KMS-11 (cell line): ENCODE data around the gene ZNF536.

ENCODE experiments used
- H2AFZ ChIP-seq: fragments of 200-600 bp; sonication (generic); 2 replicates; pipeline ENCODE4 v1.6.1; 2016; ENCODE audit warnings: antibody characterized with exemption, mixed run types, low read depth
- H3K27ac ChIP-seq: fragments of 200-600 bp; sonication (generic); 2 replicates; pipeline ENCODE4 v1.6.1; 2016; ENCODE audit warnings: mild to moderate bottlenecking, mixed run types
- H3K27me3 ChIP-seq: fragments of 200-600 bp; sonication (generic); 2 replicates; pipeline ENCODE4 v1.6.1; 2017; ENCODE audit warnings: mild to moderate bottlenecking, low read depth, mixed run types, moderate library complexity; ENCODE audit not compliant: insufficient read depth
- H3K36me3 ChIP-seq: fragments of 200-600 bp; sonication (generic); 2 replicates; pipeline ENCODE4 v1.6.1; 2017; ENCODE audit warnings: mild to moderate bottlenecking, mixed run types; ENCODE audit not compliant: insufficient read depth
- H3K4me1 ChIP-seq: fragments of 200-600 bp; sonication (generic); 2 replicates; pipeline ENCODE4 v1.6.1; 2016; ENCODE audit warnings: mild to moderate bottlenecking, low read depth, mixed run types; ENCODE audit not compliant: poor library complexity, severe bottlenecking
- H3K4me2 ChIP-seq: fragments of 200-600 bp; sonication (generic); 2 replicates; pipeline ENCODE4 v1.7.0; 2016; ENCODE audit warnings: mild to moderate bottlenecking, mixed run types
- H3K4me3 ChIP-seq: fragments of 200-600 bp; sonication (generic); IDR thresholded peaks from 2 replicates; pipeline ENCODE4 v1.6.1; 2017; ENCODE audit warnings: low read depth, low read length, mixed read lengths; ENCODE audit not compliant: insufficient read depth
- H3K79me2 ChIP-seq: fragments of 200-600 bp; sonication (generic); 2 replicates; pipeline ENCODE4 v1.6.1; 2016; ENCODE audit warnings: low read depth, mixed run types; ENCODE audit not compliant: insufficient read depth
- H3K9ac ChIP-seq: fragments of 200-600 bp; sonication (generic); 2 replicates; pipeline ENCODE4 v1.6.1; 2016; ENCODE audit warnings: mild to moderate bottlenecking, mixed run types
- H4K20me1 ChIP-seq: fragments of 200-600 bp; sonication (generic); 2 replicates; pipeline ENCODE4 v1.6.1; 2016; ENCODE audit warnings: mild to moderate bottlenecking, mixed run types; ENCODE audit not compliant: insufficient read depth
- CTCF ChIP-seq: fragments of 200-600 bp; sonication (generic); conservative IDR thresholded peaks from 2 replicates; pipeline ENCODE4 v1.6.1; 2017; ENCODE audit warnings: low read depth, mild to moderate bottlenecking, antibody characterized with exemption, low read length, moderate library complexity, mixed read lengths

Gene ZNF536

GRCh38 chr19:30330266-30330665 lies 41.9 kb upstream of the ZNF536 start:
- Histone ChIP-seq H3K4me2 (no peak overlapping the region), H3K27ac (no peak overlapping the region), H2AFZ (no peak overlapping the region), H3K9ac (no peak overlapping the region), H3K4me3 (no peak overlapping the region), H3K4me1 (no peaks in the 10 kb centered on the region), H3K36me3 (no peaks in the 10 kb centered on the region), H3K79me2 (no peaks in the 10 kb centered on the region), H3K27me3 (no peaks in the 10 kb centered on the region), H4K20me1 (no peaks in the 10 kb centered on the region)
- TF ChIP-seq CTCF: no peak

- Histone ChIP-seq H2AFZ (no peak overlapping the region), H3K4me2 (no peak overlapping the region), H3K79me2 (no peaks in the 10 kb centered on the region), H3K4me3 (no peak overlapping the region), H3K4me1 (no peaks in the 10 kb centered on the region), H3K9ac (no peak overlapping the region), H3K27ac (no peak overlapping the region), H3K27me3 (no peaks in the 10 kb centered on the region), H3K36me3 (no peaks in the 10 kb centered on the region), H4K20me1 (no peaks in the 10 kb centered on the region)
- TF ChIP-seq CTCF: no peak
Measured at GRCh38 chr19:30332445-30333234, 39.5 kb upstream of the ZNF536 start.

GRCh38 chr19:30333291-30334065 lies 38.7 kb upstream of the ZNF536 start:
- no peak overlapping the region for H3K9ac ChIP-seq
- TF ChIP-seq CTCF: no peak
- H3K4me3 ChIP-seq: no peak overlapping the region
- no peaks in the 10 kb centered on the region for H3K36me3 ChIP-seq
- no peaks in the 10 kb centered on the region for H3K79me2 ChIP-seq
- H2AFZ ChIP-seq: no peak overlapping the region
- H3K4me1 ChIP-seq: no peaks in the 10 kb centered on the region
- no peaks in the 10 kb centered on the region for H4K20me1 ChIP-seq
- H3K27ac ChIP-seq: no peak overlapping the region
- H3K4me2 ChIP-seq: no peak overlapping the region
- no peaks in the 10 kb centered on the region for H3K27me3 ChIP-seq

GRCh38 chr19:30334841-30335240 lies 37.3 kb upstream of the ZNF536 start:
- Histone ChIP-seq H2AFZ (no peak overlapping the region), H3K36me3 (no peaks in the 10 kb centered on the region), H4K20me1 (no peaks in the 10 kb centered on the region), H3K27ac (no peak overlapping the region), H3K4me3 (no peak overlapping the region), H3K9ac (no peak overlapping the region), H3K79me2 (no peaks in the 10 kb centered on the region), H3K4me1 (no peaks in the 10 kb centered on the region), H3K4me2 (no peak overlapping the region), H3K27me3 (no peaks in the 10 kb centered on the region)
- TF ChIP-seq CTCF: no peak
